K562 (cell line): ENCODE data around the gene CALU.

Experiments used
- BCL6 ChIP-seq: fragments of 250-450 bp; sonication (Bioruptor Pico); IDR thresholded peaks from 2 replicates; pipeline ENCODE4 v1.4.0; 2020
- ELF1 ChIP-seq: fragments of 200-800 bp; sonication (Bioruptor generic); IDR thresholded peaks from 2 replicates; pipeline ENCODE4 v1.6.1; 2016; ENCODE audit warnings: missing genetic modification characterization, missing compliant biosample characterization
- LCOR ChIP-seq: sonication (generic); formaldehyde crosslinking; IDR thresholded peaks from 2 replicates; pipeline ENCODE4 v1.8.0; 2022; ENCODE audit warnings: mild to moderate bottlenecking, missing genetic modification reagents
- MYC ChIP-seq, 2 experiments: fragments of 250-450 bp in 1 of 2; sonication (Bioruptor Pico) in 1 of 2; IDR thresholded peaks; 2 replicates each; pipeline versions ENCODE4 v1.5.1 to v1.6.1; 2012 to 2021; ENCODE audit warnings: low read depth in 2 of 2, borderline replicate concordance in 1 of 2, improper control_type of control experiment in 1 of 2, low read length in 1 of 2, mild to moderate bottlenecking in 1 of 2, moderate library complexity in 1 of 2
- POLR2A ChIP-seq: fragments of 450-650 bp; conservative IDR thresholded peaks from 2 replicates; pipeline ENCODE4 v1.6.1; 2016
- SMC3 ChIP-seq: conservative IDR thresholded peaks from 2 replicates; pipeline ENCODE4 v1.6.1; 2011; ENCODE audit warnings: low read depth, low read length, improper control_type of control experiment; ENCODE audit not compliant: insufficient read depth
- USF2 ChIP-seq: sonication (generic); formaldehyde crosslinking; IDR thresholded peaks from 2 replicates; pipeline ENCODE4 v1.5.0; 2020; ENCODE audit warnings: missing genetic modification reagents

- TF ChIP-seq USF2 (CRISPR knock-in tag), result no peak
- no peak for TF ChIP-seq LCOR (CRISPR knock-in tag)
- no peak for TF ChIP-seq SMC3
- no peak for TF ChIP-seq ELF1 (tag)
- TF ChIP-seq MYC (IDR thresholded peaks at IDR 0.05; ENCODE audit: low read depth, low read length), result no peak
- TF ChIP-seq MYC (CRISPR knock-in tag; IDR thresholded peaks at IDR 0.05; ENCODE audit: borderline replicate concordance, low read depth), result no peak
- TF ChIP-seq POLR2A, result no peak
- no peak for TF ChIP-seq BCL6 (CRISPR knock-in tag)
Measured at GRCh38 chr7:128778946-128779345, 39.8 kb downstream of the CALU start.
